Tibial nerve (tissue), 3 donors: Measurements from ENCODE around the gene MS4A3.

Source experiments
- CTCF ChIP-seq, 5 experiments: fragments of 200-600 bp in 3 of 5; fragments of 450-650 bp in 2 of 5; sonication (generic) in 3 of 5; IDR thresholded peaks; one replicate each; pipeline ENCODE4 v1.5.1; 2016 to 2019; ENCODE audit warnings: antibody characterized with exemption in 5 of 5, mild to moderate bottlenecking in 3 of 5, moderate library complexity in 2 of 5
- POLR2A ChIP-seq, 2 donors: fragments of 450-650 bp; IDR thresholded peaks; one replicate each; pipeline ENCODE4 v1.6.1; 2017; ENCODE audit warnings: antibody characterized with exemption in 2 of 2, mild to moderate bottlenecking in 2 of 2, moderate library complexity in 2 of 2

DNA sequence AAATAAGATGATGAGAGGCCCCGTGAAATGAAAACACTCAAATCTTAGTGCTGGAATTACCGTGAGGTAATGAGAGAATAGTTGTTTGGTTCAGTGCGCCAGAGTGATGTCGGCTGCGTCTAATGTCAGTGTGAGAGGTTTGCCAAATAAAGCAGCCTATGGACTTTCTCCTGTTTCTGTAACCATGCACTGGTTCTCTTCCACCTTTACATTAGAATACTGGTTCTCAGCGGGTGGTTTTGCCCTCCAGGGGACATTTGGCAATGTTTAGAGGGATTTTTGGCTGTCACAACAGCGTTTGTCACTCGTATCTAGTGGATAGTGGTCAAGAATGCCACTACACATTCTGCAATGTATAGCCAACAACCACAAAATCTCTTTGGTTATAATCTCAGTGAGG lies 38.4 kb upstream of the MS4A3 start:
- no peak for TF ChIP-seq POLR2A (IDR thresholded peaks at IDR 0.05)
- no peak for TF ChIP-seq CTCF (IDR thresholded peaks at IDR 0.05)
